Measurements from ENCODE around the gene CTXND1.
"Not testable (repeated sequence)": the region's sequence is repeated elsewhere in the genome, so short reads cannot be mapped to it uniquely, and the experiment has no call there.

CTXND1 gene

GRCh38 chr15:80160570-80161156 lies 91.3 kb downstream of the CTXND1 start:
- peak in 20 of 58 donors; percentile 11 to 58 (median 24) for DNase-seq

- DNase-seq, result no peak
Observed at GRCh38 chr15:80159811-80160569, 92.0 kb downstream of the CTXND1 start.

GRCh38 chr15:80159301-80159700 lies 92.7 kb downstream of the CTXND1 start:
- DNase-seq, result no peak

GRCh38 chr15:80157215-80157614 lies 94.8 kb downstream of the CTXND1 start:
- DNase-seq, result no peak

GRCh38 chr15:80156176-80156720 lies 95.8 kb downstream of the CTXND1 start:
- DNase-seq, result no peak

- DNase-seq, result not testable (repeated sequence)
Observed at GRCh38 chr15:80155378-80156175, 96.4 kb downstream of the CTXND1 start.

- no peak for DNase-seq
Observed at GRCh38 chr15:80155001-80155377, 97.0 kb downstream of the CTXND1 start.

GRCh38 chr15:80154336-80154735 lies 97.7 kb downstream of the CTXND1 start:
- DNase-seq, result peak in 12 of 58 donors; percentile 9 to 53 (median 28)

GRCh38 chr15:80153900-80154299 lies 98.1 kb downstream of the CTXND1 start:
- DNase-seq, result no peak

- peak in 12 of 58 donors; percentile 42 to 74 (median 61) for DNase-seq
Observed at GRCh38 chr15:80152896-80153876, 98.8 kb downstream of the CTXND1 start, which contains the start of gene FAH. Gene FAH, plus strand, starts transcription at chr15:80152999. Its CDS starts 56 bp downstream, at chr15:80153055.

- DNase-seq, result peak in 52 of 58 donors; percentile 49 to 90 (median 79)
Observed at GRCh38 chr15:80152180-80152895, 99.7 kb downstream of the CTXND1 start.

GRCh38 chr15:80151576-80151975 lies 100.4 kb downstream of the CTXND1 start:
- no peak for DNase-seq

GRCh38 chr15:80151148-80151547 lies 100.9 kb downstream of the CTXND1 start:
- DNase-seq, result peak in 1 of 58 donors; percentile 6
